Neural cell (in vitro differentiated cells): ENCODE results near the gene TLR2. TPM values are rescaled to one million over a fixed set of nuclear protein-coding genes. Genes with fewer than 3 reads are reported as not detected.
A peak's percentile ranks its signal among the peaks of the same experiment; 100 is the strongest.

Experiments
- H2AFZ ChIP-seq: fragments of 200-600, 300-800 bp; sonication (generic), shearing (Covaris generic); 2 replicates; pipeline ENCODE4 v1.6.0; 2014; ENCODE audit warnings: low read depth, mild to moderate bottlenecking, antibody characterized with exemption, low read length, moderate library complexity
- H3F3A ChIP-seq: fragments of 200-600 bp; shearing (Covaris generic); 2 replicates; pipeline ENCODE4 v1.6.1; 2016; ENCODE audit warnings: mild to moderate bottlenecking, moderate library complexity, mixed read lengths, antibody characterized with exemption, low read length; ENCODE audit not compliant: insufficient read depth, poor library complexity, severe bottlenecking
- H3K27ac ChIP-seq: fragments of 200-600, 300-800 bp; sonication (generic), shearing (Covaris generic); 2 replicates; pipeline ENCODE4 v1.5.1; 2014; ENCODE audit warnings: mild to moderate bottlenecking, low read length, moderate library complexity
- H3K27me3 ChIP-seq: fragments of 300-800, 200-600 bp; sonication (generic), shearing (Covaris generic); 2 replicates; pipeline ENCODE4 v1.6.0; 2014; ENCODE audit warnings: mild to moderate bottlenecking, low read depth, low read length, moderate library complexity; ENCODE audit not compliant: insufficient read depth
- H3K36me3 ChIP-seq: fragments of 300-800, 200-600 bp; sonication (generic), shearing (Covaris generic); 2 replicates; pipeline ENCODE4 v1.5.1; 2014; ENCODE audit warnings: mild to moderate bottlenecking, antibody characterized with exemption, low read length, moderate library complexity; ENCODE audit not compliant: insufficient read depth
- H3K4me2 ChIP-seq: fragments of 300-800, 200-600 bp; sonication (generic), shearing (Covaris generic); 2 replicates; pipeline ENCODE4 v1.6.0; 2014; ENCODE audit warnings: mild to moderate bottlenecking, low read length
- H3K4me3 ChIP-seq: fragments of 300-800, 200-600 bp; sonication (generic), shearing (Covaris generic); 2 replicates; pipeline ENCODE4 v1.5.1; 2014; ENCODE audit warnings: mild to moderate bottlenecking, low read length, moderate library complexity
- H3K79me2 ChIP-seq: fragments of 200-600 bp; shearing (Covaris generic); replicated peaks from 2 replicates; pipeline ENCODE4 v1.6.0; 2014; ENCODE audit warnings: mild to moderate bottlenecking, low read length, moderate library complexity; ENCODE audit not compliant: insufficient read depth
- H3K9ac ChIP-seq: fragments of 300-800, 200-600 bp; sonication (generic), shearing (Covaris generic); 2 replicates; pipeline ENCODE4 v1.6.1; 2016; ENCODE audit warnings: mild to moderate bottlenecking, low read length, mixed read lengths
- H3K9me2 ChIP-seq: fragments of 200-600 bp; shearing (Covaris generic); 2 replicates; pipeline ENCODE4 v1.6.1; 2016; ENCODE audit warnings: mild to moderate bottlenecking, low read length, mixed read lengths; ENCODE audit not compliant: insufficient read depth
- H3K9me3 ChIP-seq: fragments of 200-600, 300-800 bp; sonication (generic), shearing (Covaris generic); 2 replicates; pipeline ENCODE4 v1.6.1; 2016; ENCODE audit warnings: mild to moderate bottlenecking, mixed run types, low read length, moderate library complexity, mixed read lengths
- H4K20me1 ChIP-seq: fragments of 200-600 bp; shearing (Covaris generic); 2 replicates; pipeline ENCODE4 v1.6.1; 2016; ENCODE audit warnings: mild to moderate bottlenecking, mixed run types; ENCODE audit not compliant: insufficient read depth
- EP300 ChIP-seq: fragments of 450-650 bp; conservative IDR thresholded peaks from 2 replicates; pipeline ENCODE4 v1.6.1; 2014; ENCODE audit warnings: antibody characterized with exemption, mild to moderate bottlenecking, moderate library complexity; ENCODE audit not compliant: poor library complexity, severe bottlenecking
- EZH2 ChIP-seq: fragments of 200-600, 300-800 bp; shearing (Covaris generic), sonication (generic); IDR thresholded peaks from 2 replicates; pipeline ENCODE4 v1.6.1; 2014; ENCODE audit warnings: antibody characterized with exemption, low read length, borderline replicate concordance, mild to moderate bottlenecking; ENCODE audit not compliant: insufficient read depth, poor library complexity, severe bottlenecking
- MXI1 ChIP-seq: fragments of 450-650 bp; conservative IDR thresholded peaks from 2 replicates; pipeline ENCODE4 v1.6.1; 2014; ENCODE audit warnings: antibody characterized with exemption, mild to moderate bottlenecking; ENCODE audit not compliant: poor library complexity, severe bottlenecking
- POLR2AphosphoS5 ChIP-seq: IDR thresholded peaks from 2 replicates; pipeline ENCODE4 v1.6.1; 2012
- RAD21 ChIP-seq: fragments of 450-650 bp; conservative IDR thresholded peaks from 2 replicates; pipeline ENCODE4 v1.6.1; 2014; ENCODE audit warnings: antibody characterized with exemption, mild to moderate bottlenecking, moderate library complexity
- SMC3 ChIP-seq: fragments of 450-650 bp; conservative IDR thresholded peaks from 2 replicates; pipeline ENCODE4 v1.6.1; 2014; ENCODE audit warnings: antibody characterized with exemption, mild to moderate bottlenecking, moderate library complexity; ENCODE audit not compliant: poor library complexity
- TAF1 ChIP-seq: IDR thresholded peaks from 2 replicates; pipeline ENCODE4 v1.6.1; 2012; ENCODE audit warnings: low read depth
- polyA plus RNA-seq: library from polyadenylated mRNA; depleted of rRNA; stranded (reverse); fragments of >200 nt; gene quantifications from 2 replicates; pipeline ENCODE4 v1.2.3, GENCODE V29; 2014
- TF ChIP-seq, protein P1 (sequence below): IDR thresholded peaks from 2 replicates; pipeline ENCODE4 v1.6.1; 2012; ENCODE audit warnings: borderline replicate concordance
- TF ChIP-seq, protein P2 (sequence below): fragments of 450-650 bp; IDR thresholded peaks from 2 replicates; pipeline ENCODE4 v1.5.1; 2014; ENCODE audit warnings: antibody characterized with exemption, mild to moderate bottlenecking, moderate library complexity; ENCODE audit not compliant: poor library complexity, severe bottlenecking

TLR2 gene
- polyA plus RNA-seq, 1 donor from 2014 or later = not detected

DNA sequence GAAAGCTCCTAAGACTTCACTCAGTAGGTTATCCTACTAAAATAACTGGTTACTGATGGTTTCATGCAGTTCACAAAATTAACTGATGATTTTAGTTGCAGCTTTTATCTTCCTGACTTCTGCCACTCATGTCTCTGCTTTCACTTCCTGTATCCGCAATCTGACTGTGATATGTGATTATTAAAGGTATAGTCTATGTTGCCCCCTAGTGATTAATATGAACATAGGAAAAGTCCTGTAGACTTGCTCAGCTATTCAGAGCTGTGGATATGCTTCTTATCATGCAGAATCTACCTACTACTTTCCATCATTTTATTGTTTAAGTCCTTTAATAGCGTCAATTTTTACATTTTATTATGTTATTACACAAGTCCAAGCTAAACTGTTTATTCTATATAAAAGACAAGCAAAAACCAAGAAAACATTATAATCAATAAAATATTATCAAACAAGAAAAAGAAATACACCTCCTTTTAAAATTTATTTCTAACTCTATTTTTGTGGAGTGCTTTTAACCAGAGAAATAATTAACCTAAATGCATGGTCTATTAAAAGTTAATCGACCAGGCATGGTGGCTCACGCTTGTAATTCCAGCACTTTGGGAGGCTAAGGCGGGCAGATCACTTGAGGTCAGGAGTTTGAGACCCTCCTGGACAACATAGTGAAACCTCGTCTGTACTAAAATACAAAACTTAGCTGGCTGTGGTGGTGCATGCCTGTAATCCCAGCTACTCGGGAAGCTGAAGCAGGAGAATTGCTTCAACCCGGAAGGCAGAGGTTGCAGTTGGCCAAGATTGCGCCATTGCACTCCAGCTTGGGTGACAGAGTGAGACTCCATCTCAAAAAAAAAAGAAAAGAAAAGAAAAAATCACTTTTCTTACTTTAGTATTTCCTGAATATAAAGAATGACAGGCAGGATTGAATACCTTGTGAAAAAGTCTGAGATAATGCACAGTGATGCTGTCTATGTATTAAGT lies 40.4 kb upstream of the TLR2 start:
- H3F3A ChIP-seq = no peaks in the 10 kb centered on the region
- peak; percentile 31 for TF ChIP-seq EP300
- TF ChIP-seq EZH2 = no peak
- no peak for TF ChIP-seq TAF1
- peak; percentile 75 for TF ChIP-seq RAD21
- no peak for TF ChIP-seq POLR2AphosphoS5
- peak; percentile 70 for TF ChIP-seq SMC3
- TF ChIP-seq, protein P1, sequence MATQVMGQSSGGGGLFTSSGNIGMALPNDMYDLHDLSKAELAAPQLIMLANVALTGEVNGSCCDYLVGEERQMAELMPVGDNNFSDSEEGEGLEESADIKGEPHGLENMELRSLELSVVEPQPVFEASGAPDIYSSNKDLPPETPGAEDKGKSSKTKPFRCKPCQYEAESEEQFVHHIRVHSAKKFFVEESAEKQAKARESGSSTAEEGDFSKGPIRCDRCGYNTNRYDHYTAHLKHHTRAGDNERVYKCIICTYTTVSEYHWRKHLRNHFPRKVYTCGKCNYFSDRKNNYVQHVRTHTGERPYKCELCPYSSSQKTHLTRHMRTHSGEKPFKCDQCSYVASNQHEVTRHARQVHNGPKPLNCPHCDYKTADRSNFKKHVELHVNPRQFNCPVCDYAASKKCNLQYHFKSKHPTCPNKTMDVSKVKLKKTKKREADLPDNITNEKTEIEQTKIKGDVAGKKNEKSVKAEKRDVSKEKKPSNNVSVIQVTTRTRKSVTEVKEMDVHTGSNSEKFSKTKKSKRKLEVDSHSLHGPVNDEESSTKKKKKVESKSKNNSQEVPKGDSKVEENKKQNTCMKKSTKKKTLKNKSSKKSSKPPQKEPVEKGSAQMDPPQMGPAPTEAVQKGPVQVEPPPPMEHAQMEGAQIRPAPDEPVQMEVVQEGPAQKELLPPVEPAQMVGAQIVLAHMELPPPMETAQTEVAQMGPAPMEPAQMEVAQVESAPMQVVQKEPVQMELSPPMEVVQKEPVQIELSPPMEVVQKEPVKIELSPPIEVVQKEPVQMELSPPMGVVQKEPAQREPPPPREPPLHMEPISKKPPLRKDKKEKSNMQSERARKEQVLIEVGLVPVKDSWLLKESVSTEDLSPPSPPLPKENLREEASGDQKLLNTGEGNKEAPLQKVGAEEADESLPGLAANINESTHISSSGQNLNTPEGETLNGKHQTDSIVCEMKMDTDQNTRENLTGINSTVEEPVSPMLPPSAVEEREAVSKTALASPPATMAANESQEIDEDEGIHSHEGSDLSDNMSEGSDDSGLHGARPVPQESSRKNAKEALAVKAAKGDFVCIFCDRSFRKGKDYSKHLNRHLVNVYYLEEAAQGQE = no peak
- TF ChIP-seq MXI1 = no peak
- TF ChIP-seq, protein P2, sequence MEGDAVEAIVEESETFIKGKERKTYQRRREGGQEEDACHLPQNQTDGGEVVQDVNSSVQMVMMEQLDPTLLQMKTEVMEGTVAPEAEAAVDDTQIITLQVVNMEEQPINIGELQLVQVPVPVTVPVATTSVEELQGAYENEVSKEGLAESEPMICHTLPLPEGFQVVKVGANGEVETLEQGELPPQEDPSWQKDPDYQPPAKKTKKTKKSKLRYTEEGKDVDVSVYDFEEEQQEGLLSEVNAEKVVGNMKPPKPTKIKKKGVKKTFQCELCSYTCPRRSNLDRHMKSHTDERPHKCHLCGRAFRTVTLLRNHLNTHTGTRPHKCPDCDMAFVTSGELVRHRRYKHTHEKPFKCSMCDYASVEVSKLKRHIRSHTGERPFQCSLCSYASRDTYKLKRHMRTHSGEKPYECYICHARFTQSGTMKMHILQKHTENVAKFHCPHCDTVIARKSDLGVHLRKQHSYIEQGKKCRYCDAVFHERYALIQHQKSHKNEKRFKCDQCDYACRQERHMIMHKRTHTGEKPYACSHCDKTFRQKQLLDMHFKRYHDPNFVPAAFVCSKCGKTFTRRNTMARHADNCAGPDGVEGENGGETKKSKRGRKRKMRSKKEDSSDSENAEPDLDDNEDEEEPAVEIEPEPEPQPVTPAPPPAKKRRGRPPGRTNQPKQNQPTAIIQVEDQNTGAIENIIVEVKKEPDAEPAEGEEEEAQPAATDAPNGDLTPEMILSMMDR = peak; percentile 72
- no peaks in the 10 kb centered on the region for H4K20me1 ChIP-seq
- H3K4me3 ChIP-seq = no peak overlapping the region
- H3K9me2 ChIP-seq = no peaks in the 10 kb centered on the region
- H3K27me3 ChIP-seq = no peaks in the 10 kb centered on the region
- H3K4me2 ChIP-seq = no peak overlapping the region
- H2AFZ ChIP-seq = no peak overlapping the region
- H3K79me2 ChIP-seq = no peaks in the 10 kb centered on the region
- H3K9ac ChIP-seq = no peak overlapping the region
- no peaks in the 10 kb centered on the region for H3K9me3 ChIP-seq
- H3K27ac ChIP-seq = no peak overlapping the region
- H3K36me3 ChIP-seq = no peaks in the 10 kb centered on the region

DNA sequence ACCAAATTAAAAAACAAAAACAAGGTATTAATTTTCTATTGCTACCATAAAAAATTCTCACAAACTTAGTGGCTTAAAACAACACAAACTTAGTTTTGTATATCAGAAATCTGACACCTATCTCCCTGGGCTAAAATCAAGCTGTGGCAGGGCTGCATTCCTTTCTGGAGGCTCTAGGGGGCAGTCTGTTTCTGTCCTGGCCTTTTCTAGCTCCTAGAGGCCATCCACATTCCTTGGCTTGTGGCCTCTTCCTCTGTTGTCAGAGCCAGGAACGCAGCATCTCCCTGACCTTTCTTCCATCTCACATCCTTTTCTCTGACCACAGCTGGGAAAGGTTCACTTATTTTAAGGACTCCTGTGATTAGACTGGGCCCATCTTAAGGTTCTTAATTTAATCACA lies 38.9 kb upstream of the TLR2 start:
- TF ChIP-seq TAF1 = no peak
- no peak for TF ChIP-seq POLR2AphosphoS5
- no peak for TF ChIP-seq MXI1
- TF ChIP-seq, protein P1 = no peak
- TF ChIP-seq EP300 = no peak
- TF ChIP-seq, protein P2 = no peak
- no peak for TF ChIP-seq SMC3

More for the DNA sequence above, 38.9 kb upstream of the TLR2 start:
- H3K9ac ChIP-seq = no peak overlapping the region
- H3K79me2 ChIP-seq = no peaks in the 10 kb centered on the region
- H3K4me3 ChIP-seq = no peak overlapping the region
- no peaks in the 10 kb centered on the region for H4K20me1 ChIP-seq
- H3K27ac ChIP-seq = no peak overlapping the region
- no peaks in the 10 kb centered on the region for H3K9me3 ChIP-seq
- no peaks in the 10 kb centered on the region for H3K36me3 ChIP-seq
- no peak overlapping the region for H3K4me2 ChIP-seq
- no peaks in the 10 kb centered on the region for H3K9me2 ChIP-seq
- H2AFZ ChIP-seq = no peak overlapping the region
- no peaks in the 10 kb centered on the region for H3K27me3 ChIP-seq
- H3F3A ChIP-seq = no peaks in the 10 kb centered on the region
